HCT116 (cell line): ENCODE data around the gene DUSP3. TPM values are rescaled to one million over a fixed set of nuclear protein-coding genes. Genes with fewer than 3 reads are reported as not detected.

ENCODE experiments used
- ATAC-seq: fragments of 200-7000 bp; cut with Tn5 transposase; 2 replicates; pipeline ENCODE4 v1.9.1; 2020; ENCODE audit warnings: mild to moderate bottlenecking, moderate library complexity
- BruUV-seq: library from RNA; stranded (reverse); fragments of 400-500 nt; replicated peaks from 2 replicates; lab custom pipeline; 2021; lab: Mats Ljungman, UMichigan
- CTCF ChIA-PET: fragments of 300-600 bp; sonication (Branson Sonifier 250); formaldehyde crosslinking; loops from one replicate; lab custom pipeline; 2021; ENCODE audit warnings: antibody characterized with exemption; lab: Charles Lee
- POLR2A ChIA-PET: fragments of 300-600, 350-600 bp; sonication (Branson Sonifier 250); formaldehyde crosslinking; loops from one replicate; lab custom pipeline; 2021; ENCODE audit warnings: antibody characterized with exemption; lab: Charles Lee
- RAD21 ChIA-PET, 2 experiments: fragments of 300-600 bp; sonication (Branson Sonifier 250); formaldehyde crosslinking; loops; one replicate each; lab custom pipeline; 2023; ENCODE audit warnings: low total read pairs in 2 of 2; ENCODE audit not compliant: uncharacterized antibody in 2 of 2, unreplicated experiment in 2 of 2, low non-redundant PET in 1 of 2; lab: Charles Lee
- DNase-seq: peaks from one replicate; pipeline ENCODE4 v3.0.0-alpha.2; 2010; ENCODE audit warnings: low read depth, low spot score
- H2AFZ ChIP-seq: fragments of 200-600 bp; shearing (Covaris generic), sonication (generic); 2 replicates; pipeline ENCODE4 v1.6.1; 2017; ENCODE audit warnings: low read depth, mixed run types, mixed read lengths, antibody characterized with exemption, low read length; ENCODE audit not compliant: poor library complexity, severe bottlenecking
- H3K27ac ChIP-seq: 2 replicates; pipeline ENCODE4 v1.5.1; 2012; ENCODE audit warnings: low read depth, low read length
- H3K27me3 ChIP-seq: fragments of 200-600 bp; sonication (generic); 2 replicates; pipeline ENCODE4 v1.6.1; 2016; ENCODE audit warnings: mixed run types, low read length, mixed read lengths; ENCODE audit not compliant: insufficient read depth
- H3K36me3 ChIP-seq, 2 experiments: fragments of 200-500 bp in 1 of 2; fragments of 200-600 bp in 1 of 2; sonication (Bioruptor generic) in 1 of 2; sonication (generic) in 1 of 2; 2 replicates each; pipeline versions ENCODE4 v1.5.1 to v1.6.1; 2014 to 2016; ENCODE audit warnings: low read length in 2 of 2, inconsistent platforms in 1 of 2, mixed read lengths in 1 of 2, mixed run types in 1 of 2; ENCODE audit not compliant: insufficient read depth in 2 of 2, control insufficient read depth in 1 of 2
- H3K4me1 ChIP-seq, 2 experiments: fragments of 200-600 bp in 1 of 2; sonication (generic) in 1 of 2; 2 replicates each; pipeline versions ENCODE4 v1.5.1 to v1.6.1; 2012 to 2017; ENCODE audit warnings: low read length in 2 of 2, inconsistent platforms in 1 of 2, mild to moderate bottlenecking in 1 of 2, mixed read lengths in 1 of 2, mixed run types in 1 of 2, moderate library complexity in 1 of 2; ENCODE audit not compliant: insufficient read depth in 2 of 2, control insufficient read depth in 1 of 2
- H3K4me2 ChIP-seq: fragments of 200-600 bp; sonication (generic); 2 replicates; pipeline ENCODE4 v1.6.1; 2017; ENCODE audit warnings: mixed run types, low read length, mixed read lengths
- H3K4me3 ChIP-seq, 2 experiments: fragments of 200-600 bp in 1 of 2; sonication (generic) in 1 of 2; replicated peaks in 1 of 2; 2 replicates each; pipeline ENCODE4 v1.5.1; 2011 to 2016; ENCODE audit warnings: low read length in 2 of 2, control low read depth in 1 of 2, low read depth in 1 of 2, mild to moderate bottlenecking in 1 of 2, mixed read lengths in 1 of 2, mixed run types in 1 of 2
- H3K79me2 ChIP-seq: fragments of 200-600 bp; sonication (generic); 2 replicates; pipeline ENCODE4 v1.6.1; 2017; ENCODE audit warnings: mild to moderate bottlenecking, mixed run types, low read length, moderate library complexity, mixed read lengths; ENCODE audit not compliant: insufficient read depth
- H3K9ac ChIP-seq: fragments of 200-600 bp; sonication (generic); 2 replicates; pipeline ENCODE4 v1.6.1; 2016; ENCODE audit warnings: low read length, mixed read lengths
- H3K9me2 ChIP-seq: fragments of 200-600 bp; sonication (generic), shearing (Covaris generic); 2 replicates; pipeline ENCODE4 v1.6.1; 2017; ENCODE audit warnings: mixed run types, mild to moderate bottlenecking, moderate library complexity; ENCODE audit not compliant: insufficient read depth
- H3K9me3 ChIP-seq, 2 experiments: fragments of 200-500 bp in 1 of 2; fragments of 200-600 bp in 1 of 2; sonication (Bioruptor generic) in 1 of 2; sonication (generic) in 1 of 2; 2 replicates each; pipeline ENCODE4 v1.6.1; 2014 to 2017; ENCODE audit warnings: low read length in 2 of 2, mixed read lengths in 2 of 2, inconsistent platforms in 1 of 2, low read depth in 1 of 2, mild to moderate bottlenecking in 1 of 2, mixed run types in 1 of 2, moderate library complexity in 1 of 2; ENCODE audit not compliant: control insufficient read depth in 1 of 2, insufficient read depth in 1 of 2
- H4K20me1 ChIP-seq: fragments of 200-600 bp; sonication (generic), shearing (Covaris generic); 2 replicates; pipeline ENCODE4 v1.6.1; 2017; ENCODE audit warnings: mixed run types, mild to moderate bottlenecking, moderate library complexity; ENCODE audit not compliant: insufficient read depth
- CTCF ChIP-seq, 3 experiments: fragments of 200-600 bp in 1 of 3; sonication (generic) in 1 of 3; IDR thresholded peaks in 2 of 3; conservative IDR thresholded peaks in 1 of 3; 2 replicates each; pipeline ENCODE4 v1.5.1; 2012 to 2017; ENCODE audit warnings: low read depth in 2 of 3, low read length in 2 of 3, antibody characterized with exemption in 1 of 3, borderline replicate concordance in 1 of 3, control low read depth in 1 of 3, mild to moderate bottlenecking in 1 of 3, mixed read lengths in 1 of 3, mixed run types in 1 of 3, moderate library complexity in 1 of 3; ENCODE audit not compliant: insufficient read depth in 1 of 3
- EGR1 ChIP-seq: IDR thresholded peaks from 2 replicates; pipeline ENCODE4 v1.6.1; 2012; ENCODE audit warnings: low read depth
- ELF1 ChIP-seq: IDR thresholded peaks from 2 replicates; pipeline ENCODE4 v1.6.1; 2012; ENCODE audit warnings: low read depth, borderline replicate concordance
- JUND ChIP-seq: IDR thresholded peaks from 2 replicates; pipeline ENCODE4 v1.6.1; 2012
- MAX ChIP-seq: IDR thresholded peaks from 2 replicates; pipeline ENCODE4 v1.6.1; 2012
- POLR2A ChIP-seq: IDR thresholded peaks from 2 replicates; pipeline ENCODE4 v1.7.0; 2011; ENCODE audit warnings: borderline replicate concordance; ENCODE audit not compliant: insufficient read depth, insufficient read length; ENCODE audit errors: extremely low read depth
- SP1 ChIP-seq: IDR thresholded peaks from 2 replicates; pipeline ENCODE4 v1.6.1; 2012; ENCODE audit warnings: low read depth
- ZFX ChIP-seq: fragments of 450-650 bp; IDR thresholded peaks from 2 replicates; pipeline ENCODE4 v1.6.1; 2017
- ZNF274 ChIP-seq: fragments of 200-500 bp; sonication (Bioruptor generic); IDR thresholded peaks from 2 replicates; pipeline ENCODE4 v1.6.1; 2014; ENCODE audit warnings: mild to moderate bottlenecking, low read depth, low read length, inconsistent platforms
- intact Hi-C: fragments of 100-400 bp; cut with micrococcal nuclease; formaldehyde crosslinking; loops from 2 replicates; pipeline ENCODE4 v1.10.0; 2022
- total RNA-seq: library from RNA; stranded (reverse); gene quantifications from one replicate; pipeline ENCODE4 v1.2.1, GENCODE V29; 2021; ENCODE audit not compliant: unreplicated experiment

DUSP3 gene
- total RNA-seq, 1 experiment from 2014 or later: 29.6 TPM

- TF ChIP-seq CTCF (IDR thresholded peaks at IDR 0.05 in 2 of 3, conservative IDR thresholded peaks at IDR 0.05 in 1 of 3; ENCODE audit: borderline replicate concordance in 1 of 3, insufficient read depth in 1 of 3, low read depth in 2 of 3, low read length in 2 of 3): no peak
- TF ChIP-seq ELF1: no peak
- no peak for TF ChIP-seq ZFX
- TF ChIP-seq EGR1: no peak
- no peak for TF ChIP-seq POLR2A
- no peak for TF ChIP-seq SP1
- TF ChIP-seq MAX: no peak
- TF ChIP-seq JUND: no peak
- no peak for TF ChIP-seq ZNF274
- no peak for ATAC-seq
- BruUV-seq: no TSS peak
- H3K36me3 ChIP-seq: peaks cover 2 to 29% of the 10 kb centered on the region in 2 experiments; a peak in 3 of 4 replicates
- DNase-seq: no peak
- RAD21 ChIA-PET: no interaction called here
- H2AFZ ChIP-seq: no peak overlapping the region
- no peak overlapping the region for H3K4me2 ChIP-seq
- CTCF ChIA-PET: interaction anchor here (1.6 kb wide), 1 partner anchor 36 kb away, joined by 3 read pairs; no protein-coding TSS in a partner anchor
- no peak overlapping the region for H3K9ac ChIP-seq
- H3K4me1 ChIP-seq: peaks cover 0 to 7% of the 10 kb centered on the region in 2 experiments; a peak in 1 of 4 replicates
- no peak overlapping the region for H3K4me3 ChIP-seq
- H3K27me3 ChIP-seq: no peaks in the 10 kb centered on the region
- H4K20me1 ChIP-seq: no peaks in the 10 kb centered on the region
- POLR2A ChIA-PET: no interaction called here
- H3K27ac ChIP-seq: no peak overlapping the region
- intact Hi-C loops: no loop called here
- no peaks in the 10 kb centered on the region for H3K9me2 ChIP-seq
- no peaks in the 10 kb centered on the region for H3K9me3 ChIP-seq
- no peaks in the 10 kb centered on the region for H3K79me2 ChIP-seq
Measured at GRCh38 chr17:43810226-43810715, 31.5 kb upstream of the DUSP3 start.
